HCT116 (cell line): ENCODE measurements around the gene SDK2. TPM values are rescaled to one million over a fixed set of nuclear protein-coding genes. Genes with fewer than 3 reads are reported as not detected.
"Not testable (repeated sequence)": the region's sequence is repeated elsewhere in the genome, so short reads cannot be mapped to it uniquely, and the experiment has no call there.

Experiments
- ATAC-seq: fragments of 200-7000 bp; cut with Tn5 transposase; 2 replicates; pipeline ENCODE4 v1.9.1; 2020; ENCODE audit warnings: mild to moderate bottlenecking, moderate library complexity
- BruUV-seq: library from RNA; stranded (reverse); fragments of 400-500 nt; replicated peaks from 2 replicates; lab custom pipeline; 2021; lab: Mats Ljungman, UMichigan
- CTCF ChIA-PET: fragments of 300-600 bp; sonication (Branson Sonifier 250); formaldehyde crosslinking; loops from one replicate; lab custom pipeline; 2021; ENCODE audit warnings: antibody characterized with exemption; lab: Charles Lee
- POLR2A ChIA-PET: fragments of 300-600, 350-600 bp; sonication (Branson Sonifier 250); formaldehyde crosslinking; loops from one replicate; lab custom pipeline; 2021; ENCODE audit warnings: antibody characterized with exemption; lab: Charles Lee
- RAD21 ChIA-PET, 2 experiments: fragments of 300-600 bp; sonication (Branson Sonifier 250); formaldehyde crosslinking; loops; one replicate each; lab custom pipeline; 2023; ENCODE audit warnings: low total read pairs in 2 of 2; ENCODE audit not compliant: uncharacterized antibody in 2 of 2, unreplicated experiment in 2 of 2, low non-redundant PET in 1 of 2; lab: Charles Lee
- DNase-seq: peaks from one replicate; pipeline ENCODE4 v3.0.0-alpha.2; 2010; ENCODE audit warnings: low read depth, low spot score
- H2AFZ ChIP-seq: fragments of 200-600 bp; shearing (Covaris generic), sonication (generic); 2 replicates; pipeline ENCODE4 v1.6.1; 2017; ENCODE audit warnings: low read depth, mixed run types, mixed read lengths, antibody characterized with exemption, low read length; ENCODE audit not compliant: poor library complexity, severe bottlenecking
- H3K27ac ChIP-seq: 2 replicates; pipeline ENCODE4 v1.5.1; 2012; ENCODE audit warnings: low read depth, low read length
- H3K27me3 ChIP-seq: fragments of 200-600 bp; sonication (generic); 2 replicates; pipeline ENCODE4 v1.6.1; 2016; ENCODE audit warnings: mixed run types, low read length, mixed read lengths; ENCODE audit not compliant: insufficient read depth
- H3K36me3 ChIP-seq, 2 experiments: fragments of 200-500 bp in 1 of 2; fragments of 200-600 bp in 1 of 2; sonication (Bioruptor generic) in 1 of 2; sonication (generic) in 1 of 2; 2 replicates each; pipeline versions ENCODE4 v1.5.1 to v1.6.1; 2014 to 2016; ENCODE audit warnings: low read length in 2 of 2, inconsistent platforms in 1 of 2, mixed read lengths in 1 of 2, mixed run types in 1 of 2; ENCODE audit not compliant: insufficient read depth in 2 of 2, control insufficient read depth in 1 of 2
- H3K4me1 ChIP-seq, 2 experiments: fragments of 200-600 bp in 1 of 2; sonication (generic) in 1 of 2; 2 replicates each; pipeline versions ENCODE4 v1.5.1 to v1.6.1; 2012 to 2017; ENCODE audit warnings: low read length in 2 of 2, inconsistent platforms in 1 of 2, mild to moderate bottlenecking in 1 of 2, mixed read lengths in 1 of 2, mixed run types in 1 of 2, moderate library complexity in 1 of 2; ENCODE audit not compliant: insufficient read depth in 2 of 2, control insufficient read depth in 1 of 2
- H3K4me2 ChIP-seq: fragments of 200-600 bp; sonication (generic); 2 replicates; pipeline ENCODE4 v1.6.1; 2017; ENCODE audit warnings: mixed run types, low read length, mixed read lengths
- H3K4me3 ChIP-seq, 2 experiments: fragments of 200-600 bp in 1 of 2; sonication (generic) in 1 of 2; replicated peaks in 1 of 2; 2 replicates each; pipeline ENCODE4 v1.5.1; 2011 to 2016; ENCODE audit warnings: low read length in 2 of 2, control low read depth in 1 of 2, low read depth in 1 of 2, mild to moderate bottlenecking in 1 of 2, mixed read lengths in 1 of 2, mixed run types in 1 of 2
- H3K79me2 ChIP-seq: fragments of 200-600 bp; sonication (generic); 2 replicates; pipeline ENCODE4 v1.6.1; 2017; ENCODE audit warnings: mild to moderate bottlenecking, mixed run types, low read length, moderate library complexity, mixed read lengths; ENCODE audit not compliant: insufficient read depth
- H3K9ac ChIP-seq: fragments of 200-600 bp; sonication (generic); 2 replicates; pipeline ENCODE4 v1.6.1; 2016; ENCODE audit warnings: low read length, mixed read lengths
- H3K9me2 ChIP-seq: fragments of 200-600 bp; sonication (generic), shearing (Covaris generic); 2 replicates; pipeline ENCODE4 v1.6.1; 2017; ENCODE audit warnings: mixed run types, mild to moderate bottlenecking, moderate library complexity; ENCODE audit not compliant: insufficient read depth
- H3K9me3 ChIP-seq, 2 experiments: fragments of 200-500 bp in 1 of 2; fragments of 200-600 bp in 1 of 2; sonication (Bioruptor generic) in 1 of 2; sonication (generic) in 1 of 2; 2 replicates each; pipeline ENCODE4 v1.6.1; 2014 to 2017; ENCODE audit warnings: low read length in 2 of 2, mixed read lengths in 2 of 2, inconsistent platforms in 1 of 2, low read depth in 1 of 2, mild to moderate bottlenecking in 1 of 2, mixed run types in 1 of 2, moderate library complexity in 1 of 2; ENCODE audit not compliant: control insufficient read depth in 1 of 2, insufficient read depth in 1 of 2
- H4K20me1 ChIP-seq: fragments of 200-600 bp; sonication (generic), shearing (Covaris generic); 2 replicates; pipeline ENCODE4 v1.6.1; 2017; ENCODE audit warnings: mixed run types, mild to moderate bottlenecking, moderate library complexity; ENCODE audit not compliant: insufficient read depth
- RAD21 ChIP-seq: IDR thresholded peaks from 2 replicates; pipeline ENCODE4 v1.6.1; 2012; ENCODE audit warnings: low read depth, mild to moderate bottlenecking
- YY1 ChIP-seq: IDR thresholded peaks from 2 replicates; pipeline ENCODE4 v1.6.1; 2011; ENCODE audit warnings: low read length, low read depth, moderate library complexity, mild to moderate bottlenecking; ENCODE audit not compliant: insufficient replicate concordance; ENCODE audit errors: extremely low read depth
- intact Hi-C: fragments of 100-400 bp; cut with micrococcal nuclease; formaldehyde crosslinking; loops from 2 replicates; pipeline ENCODE4 v1.10.0; 2022
- total RNA-seq: library from RNA; stranded (reverse); gene quantifications from one replicate; pipeline ENCODE4 v1.2.1, GENCODE V29; 2021; ENCODE audit not compliant: unreplicated experiment
- TF ChIP-seq, protein P1 (sequence below): IDR thresholded peaks from 2 replicates; pipeline ENCODE4 v1.6.1; 2012
- TF ChIP-seq, protein P2 (sequence below), 3 experiments: fragments of 200-600 bp in 1 of 3; sonication (generic) in 1 of 3; IDR thresholded peaks in 2 of 3; conservative IDR thresholded peaks in 1 of 3; 2 replicates each; pipeline ENCODE4 v1.5.1; 2012 to 2017; ENCODE audit warnings: low read depth in 2 of 3, low read length in 2 of 3, antibody characterized with exemption in 1 of 3, borderline replicate concordance in 1 of 3, control low read depth in 1 of 3, mild to moderate bottlenecking in 1 of 3, mixed read lengths in 1 of 3, mixed run types in 1 of 3, moderate library complexity in 1 of 3; ENCODE audit not compliant: insufficient read depth in 1 of 3

The SDK2 gene
- total RNA-seq, 1 experiment from 2014 or later: 0.10 TPM

DNA sequence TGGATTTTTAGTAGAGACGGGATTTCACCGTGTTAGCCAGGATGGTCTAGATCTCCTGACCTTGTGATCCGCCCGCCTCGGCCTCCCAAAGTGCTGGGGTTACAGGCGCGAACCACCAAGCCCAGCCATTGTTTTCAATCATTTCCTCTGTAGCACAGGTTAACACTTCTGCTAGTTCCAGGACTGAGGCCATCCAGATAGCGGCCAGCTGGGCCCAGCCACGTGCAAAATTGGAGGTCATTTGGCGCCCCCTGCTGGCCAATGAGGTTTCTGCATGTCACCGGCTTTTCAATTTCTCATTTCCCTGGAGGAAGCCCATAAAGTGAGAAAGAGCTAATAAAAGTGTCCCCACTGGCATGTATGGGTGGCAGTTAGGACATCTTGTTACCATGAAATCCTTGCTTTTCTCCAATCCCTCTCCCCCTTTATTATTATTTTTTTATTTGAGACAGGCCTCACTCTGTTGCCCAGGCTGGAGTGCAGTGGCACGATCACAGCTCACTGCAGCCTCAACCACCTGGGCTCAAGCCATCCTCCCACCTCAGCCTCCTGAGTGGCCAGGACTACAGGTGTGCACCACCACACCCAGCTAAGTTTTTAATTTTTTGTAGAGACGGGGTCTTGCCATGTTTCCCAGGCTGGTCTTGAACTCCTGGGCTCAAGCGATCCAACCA is 274.3 kb downstream of the SDK2 start:
- intact Hi-C loops: loop anchor here (1.0 to 5.0 kb wide), 5 partner anchors 59 to 813 kb away; no protein-coding TSS in a partner anchor
- POLR2A ChIA-PET: interaction anchor here (0.7 to 1.5 kb wide), 6 partner anchors 57 to 180 kb away, joined by 3 to 5 read pairs (median 3); no protein-coding TSS in a partner anchor
- peak; percentile 62 for DNase-seq
- CTCF ChIA-PET: interaction anchor here (0.6 to 4.0 kb wide), 47 partner anchors 10 to 914 kb away, joined by 3 to 180 read pairs (median 6); partner anchors contain the start of genes CDC42EP4, COG1 and CPSF4L
- H3K36me3 ChIP-seq, H3K9me3 ChIP-seq, H2AFZ ChIP-seq, H3K9ac ChIP-seq, BruUV-seq, H3K79me2 ChIP-seq, H4K20me1 ChIP-seq, H3K4me3 ChIP-seq, H3K27ac ChIP-seq, H3K4me1 ChIP-seq, H3K9me2 ChIP-seq, H3K4me2 ChIP-seq: not testable (repeated sequence)
- RAD21 ChIA-PET: interaction anchor here (0.6 to 3.0 kb wide), 27 partner anchors 10 to 813 kb away, joined by 3 to 43 read pairs (median 4); partner anchors contain the start of gene CDC42EP4 (in 1 of the 2)
- TF ChIP-seq, protein P1, sequence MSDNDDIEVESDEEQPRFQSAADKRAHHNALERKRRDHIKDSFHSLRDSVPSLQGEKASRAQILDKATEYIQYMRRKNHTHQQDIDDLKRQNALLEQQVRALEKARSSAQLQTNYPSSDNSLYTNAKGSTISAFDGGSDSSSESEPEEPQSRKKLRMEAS: peak; percentile 42; the same call in 1 of the 2 replicates
- TF ChIP-seq YY1 (peak; percentile 36), RAD21 (peak; percentile 100)
- TF ChIP-seq, protein P2, sequence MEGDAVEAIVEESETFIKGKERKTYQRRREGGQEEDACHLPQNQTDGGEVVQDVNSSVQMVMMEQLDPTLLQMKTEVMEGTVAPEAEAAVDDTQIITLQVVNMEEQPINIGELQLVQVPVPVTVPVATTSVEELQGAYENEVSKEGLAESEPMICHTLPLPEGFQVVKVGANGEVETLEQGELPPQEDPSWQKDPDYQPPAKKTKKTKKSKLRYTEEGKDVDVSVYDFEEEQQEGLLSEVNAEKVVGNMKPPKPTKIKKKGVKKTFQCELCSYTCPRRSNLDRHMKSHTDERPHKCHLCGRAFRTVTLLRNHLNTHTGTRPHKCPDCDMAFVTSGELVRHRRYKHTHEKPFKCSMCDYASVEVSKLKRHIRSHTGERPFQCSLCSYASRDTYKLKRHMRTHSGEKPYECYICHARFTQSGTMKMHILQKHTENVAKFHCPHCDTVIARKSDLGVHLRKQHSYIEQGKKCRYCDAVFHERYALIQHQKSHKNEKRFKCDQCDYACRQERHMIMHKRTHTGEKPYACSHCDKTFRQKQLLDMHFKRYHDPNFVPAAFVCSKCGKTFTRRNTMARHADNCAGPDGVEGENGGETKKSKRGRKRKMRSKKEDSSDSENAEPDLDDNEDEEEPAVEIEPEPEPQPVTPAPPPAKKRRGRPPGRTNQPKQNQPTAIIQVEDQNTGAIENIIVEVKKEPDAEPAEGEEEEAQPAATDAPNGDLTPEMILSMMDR (IDR thresholded peaks at IDR 0.05 in 2 of 3, conservative IDR thresholded peaks at IDR 0.05 in 1 of 3; ENCODE audit: borderline replicate concordance in 1 of 3, insufficient read depth in 1 of 3, low read depth in 2 of 3, low read length in 2 of 3): peak; percentile 85 to 98 (median 96)
- peaks cover 31% of the 10 kb centered on the region; the same call in 1 of the 2 replicates for H3K27me3 ChIP-seq
- ATAC-seq: peak; percentile 93
